ENCODE measurements around the gene EIPR1. TPM values are rescaled to one million over a fixed set of nuclear protein-coding genes. Genes with fewer than 3 reads are reported as not detected.

The EIPR1 gene
- total and polyA plus RNA-seq, 2 experiments from 2014 or later = 17.4 to 46.3 TPM

DNA sequence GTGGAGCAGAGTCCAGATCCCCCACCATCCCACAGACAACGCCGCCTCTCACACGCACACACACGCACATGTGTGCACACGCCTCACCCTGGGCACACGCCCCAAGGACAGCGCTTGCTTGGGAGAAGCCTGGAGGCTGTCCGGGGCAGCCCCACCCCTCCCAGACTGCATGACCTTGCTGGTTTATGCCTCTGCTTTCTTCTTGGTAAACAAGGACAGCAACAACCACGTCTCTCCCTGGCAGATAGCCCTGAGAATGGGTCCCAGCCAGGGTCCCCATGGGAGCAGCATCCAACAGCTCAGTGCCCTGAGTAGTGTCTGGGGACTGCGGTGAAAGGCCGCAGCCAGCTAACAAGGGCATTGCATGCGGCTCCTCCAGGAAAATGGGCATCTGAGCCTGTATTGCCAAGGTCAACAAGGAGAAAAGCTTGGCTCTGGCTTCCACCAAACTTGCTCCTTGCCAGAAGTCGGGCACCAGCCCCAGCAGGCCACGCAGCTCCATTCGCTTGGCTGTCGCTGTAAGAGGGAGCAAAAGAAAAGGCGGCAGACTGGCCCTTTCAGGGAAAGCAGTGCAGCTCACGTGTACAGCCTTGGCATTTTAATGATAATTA is 234.6 kb downstream of the EIPR1 start:
- Mint-ChIP-seq H3K36me3 (ENCODE audit: low read depth) (no peaks in the 10 kb centered on the region), H3K9me3 (no peaks in the 10 kb centered on the region), H3K27me3 (ENCODE audit: insufficient read depth, low read depth, poor library complexity) (peaks cover 6% of the 10 kb centered on the region), H3K4me3 (no peak overlapping the region), H3K27ac (no peak overlapping the region), H3K4me1 (no peaks in the 10 kb centered on the region; the same call in 1 of the 3 replicates)
- H3K4me2 ChIP-seq = no peak overlapping the region
- no peak overlapping the region for H2AFZ ChIP-seq
- H3K9me2 ChIP-seq (ENCODE audit: insufficient read depth) = no peaks in the 10 kb centered on the region
- DNase-seq (ENCODE audit: low spot score) (no peak), ATAC-seq (no peak)
- H3K27ac ChIP-seq (ENCODE audit: low read depth) = no peak overlapping the region
- H3K27me3 ChIP-seq (ENCODE audit: insufficient read depth) = no peaks in the 10 kb centered on the region
- no peaks in the 10 kb centered on the region for H3K4me1 ChIP-seq (ENCODE audit: insufficient read depth)
- H3K79me2 ChIP-seq (replicated peaks; ENCODE audit: insufficient read depth) = no peaks in the 10 kb centered on the region
- no peaks in the 10 kb centered on the region for H3F3A ChIP-seq (replicated peaks; ENCODE audit: low read depth)
- TF ChIP-seq CREB1 (CRISPR knock-in tag; IDR thresholded peaks at IDR 0.05; ENCODE audit: low read depth) = no peak
- no peak for TF ChIP-seq ZNF331 (CRISPR knock-in tag; IDR thresholded peaks at IDR 0.05; ENCODE audit: low read depth)
- TF ChIP-seq JUNB (IDR thresholded peaks at IDR 0.05; ENCODE audit: unreplicated experiment) = no peak
- no peak for TF ChIP-seq ETS1 (IDR thresholded peaks at IDR 0.05)
- TF ChIP-seq EZH2 (IDR thresholded peaks at IDR 0.05; ENCODE audit: low read depth, unreplicated experiment) = no peak
- TF ChIP-seq, protein P1, sequence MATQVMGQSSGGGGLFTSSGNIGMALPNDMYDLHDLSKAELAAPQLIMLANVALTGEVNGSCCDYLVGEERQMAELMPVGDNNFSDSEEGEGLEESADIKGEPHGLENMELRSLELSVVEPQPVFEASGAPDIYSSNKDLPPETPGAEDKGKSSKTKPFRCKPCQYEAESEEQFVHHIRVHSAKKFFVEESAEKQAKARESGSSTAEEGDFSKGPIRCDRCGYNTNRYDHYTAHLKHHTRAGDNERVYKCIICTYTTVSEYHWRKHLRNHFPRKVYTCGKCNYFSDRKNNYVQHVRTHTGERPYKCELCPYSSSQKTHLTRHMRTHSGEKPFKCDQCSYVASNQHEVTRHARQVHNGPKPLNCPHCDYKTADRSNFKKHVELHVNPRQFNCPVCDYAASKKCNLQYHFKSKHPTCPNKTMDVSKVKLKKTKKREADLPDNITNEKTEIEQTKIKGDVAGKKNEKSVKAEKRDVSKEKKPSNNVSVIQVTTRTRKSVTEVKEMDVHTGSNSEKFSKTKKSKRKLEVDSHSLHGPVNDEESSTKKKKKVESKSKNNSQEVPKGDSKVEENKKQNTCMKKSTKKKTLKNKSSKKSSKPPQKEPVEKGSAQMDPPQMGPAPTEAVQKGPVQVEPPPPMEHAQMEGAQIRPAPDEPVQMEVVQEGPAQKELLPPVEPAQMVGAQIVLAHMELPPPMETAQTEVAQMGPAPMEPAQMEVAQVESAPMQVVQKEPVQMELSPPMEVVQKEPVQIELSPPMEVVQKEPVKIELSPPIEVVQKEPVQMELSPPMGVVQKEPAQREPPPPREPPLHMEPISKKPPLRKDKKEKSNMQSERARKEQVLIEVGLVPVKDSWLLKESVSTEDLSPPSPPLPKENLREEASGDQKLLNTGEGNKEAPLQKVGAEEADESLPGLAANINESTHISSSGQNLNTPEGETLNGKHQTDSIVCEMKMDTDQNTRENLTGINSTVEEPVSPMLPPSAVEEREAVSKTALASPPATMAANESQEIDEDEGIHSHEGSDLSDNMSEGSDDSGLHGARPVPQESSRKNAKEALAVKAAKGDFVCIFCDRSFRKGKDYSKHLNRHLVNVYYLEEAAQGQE (IDR thresholded peaks at IDR 0.05; ENCODE audit: unreplicated experiment) = no peak
- TF ChIP-seq POLR2AphosphoS5 (IDR thresholded peaks at IDR 0.05; ENCODE audit: low read depth) = no peak
- TF ChIP-seq, protein P2, sequence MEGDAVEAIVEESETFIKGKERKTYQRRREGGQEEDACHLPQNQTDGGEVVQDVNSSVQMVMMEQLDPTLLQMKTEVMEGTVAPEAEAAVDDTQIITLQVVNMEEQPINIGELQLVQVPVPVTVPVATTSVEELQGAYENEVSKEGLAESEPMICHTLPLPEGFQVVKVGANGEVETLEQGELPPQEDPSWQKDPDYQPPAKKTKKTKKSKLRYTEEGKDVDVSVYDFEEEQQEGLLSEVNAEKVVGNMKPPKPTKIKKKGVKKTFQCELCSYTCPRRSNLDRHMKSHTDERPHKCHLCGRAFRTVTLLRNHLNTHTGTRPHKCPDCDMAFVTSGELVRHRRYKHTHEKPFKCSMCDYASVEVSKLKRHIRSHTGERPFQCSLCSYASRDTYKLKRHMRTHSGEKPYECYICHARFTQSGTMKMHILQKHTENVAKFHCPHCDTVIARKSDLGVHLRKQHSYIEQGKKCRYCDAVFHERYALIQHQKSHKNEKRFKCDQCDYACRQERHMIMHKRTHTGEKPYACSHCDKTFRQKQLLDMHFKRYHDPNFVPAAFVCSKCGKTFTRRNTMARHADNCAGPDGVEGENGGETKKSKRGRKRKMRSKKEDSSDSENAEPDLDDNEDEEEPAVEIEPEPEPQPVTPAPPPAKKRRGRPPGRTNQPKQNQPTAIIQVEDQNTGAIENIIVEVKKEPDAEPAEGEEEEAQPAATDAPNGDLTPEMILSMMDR (conservative IDR thresholded peaks at IDR 0.05; ENCODE audit: low read depth in 2 of 2) = no peak
- no peak for TF ChIP-seq STAT1 (IDR thresholded peaks at IDR 0.05; ENCODE audit: unreplicated experiment)
- TF ChIP-seq NANOG (IDR thresholded peaks at IDR 0.05; ENCODE audit: borderline replicate concordance) = no peak
- no peaks in the 10 kb centered on the region for H3K36me3 ChIP-seq (ENCODE audit: insufficient read depth)
- H4K20me1 ChIP-seq (replicated peaks; ENCODE audit: insufficient read depth) = no peaks in the 10 kb centered on the region
- H3K4me3 ChIP-seq = no peak overlapping the region
